ENCODE measurements around the gene ARID3B. TPM values are rescaled to one million over a fixed set of nuclear protein-coding genes. Genes with fewer than 3 reads are reported as not detected.

ARID3B gene
- total RNA-seq, 1 experiment from 2014 or later = 19.0 TPM

- no peak for TF ChIP-seq EZH2 (IDR thresholded peaks at IDR 0.05; ENCODE audit: low read length, unreplicated experiment)
- TF ChIP-seq EZH2phosphoT487 (IDR thresholded peaks at IDR 0.05; ENCODE audit: borderline replicate concordance, low read length) = no peak
- TF ChIP-seq CTCF (conservative IDR thresholded peaks at IDR 0.05; ENCODE audit: low read depth, low read length) = no peak
- Histone ChIP-seq H3K27ac (ENCODE audit: low read length) (peak overlapping the region; percentile 92), H3K4me1 (ENCODE audit: insufficient read depth, low read length) (peaks cover 41% of the 10 kb centered on the region), H3K4me3 (ENCODE audit: low read length) (no peak overlapping the region), H3K9ac (ENCODE audit: low read length) (peak overlapping the region; percentile 58), H3K36me3 (ENCODE audit: low read depth, low read length) (no peaks in the 10 kb centered on the region), H3K9me3 (ENCODE audit: low read length) (no peaks in the 10 kb centered on the region), H2AFZ (ENCODE audit: low read length) (no peak overlapping the region), H3F3A (ENCODE audit: low read length, unreplicated experiment) (peaks cover 5% of the 10 kb centered on the region), H3K9me2 (replicated peaks; ENCODE audit: low read length) (no peaks in the 10 kb centered on the region), H3K4me2 (ENCODE audit: low read length) (peak overlapping the region; percentile 38), H4K20me1 (ENCODE audit: low read length) (no peaks in the 10 kb centered on the region), H3K79me2 (ENCODE audit: low read length) (no peaks in the 10 kb centered on the region), H3K27me3 (ENCODE audit: low read length) (no peaks in the 10 kb centered on the region)
- ChIA-PET CTCF (no interaction called here), POLR2A (ENCODE audit: unreplicated experiment) (no interaction called here)
- peak; percentile 87 for DNase-seq
- peak; percentile 60 for ATAC-seq
- intact Hi-C loops (cut with micrococcal nuclease) = loop anchor here (1.0 kb wide), 1 partner anchor 20 kb away; no protein-coding TSS in a partner anchor
- no TSS peak for BruUV-seq (replicated peaks)
These were observed 17.0 kb upstream of the ARID3B start for GRCh38 chr15:74523982-74524381.

GRCh38 chr15:74525309-74525708, 15.7 kb upstream of the ARID3B start:
- H3K27me3 ChIP-seq (ENCODE audit: low read length) = no peaks in the 10 kb centered on the region
- no peak overlapping the region for H2AFZ ChIP-seq (ENCODE audit: low read length)
- no peaks in the 10 kb centered on the region for H3K36me3 ChIP-seq (ENCODE audit: low read depth, low read length)
- H3F3A ChIP-seq (ENCODE audit: low read length, unreplicated experiment) = peaks cover 8% of the 10 kb centered on the region
- POLR2A ChIA-PET (ENCODE audit: unreplicated experiment) = no interaction called here
- intact Hi-C loops (cut with micrococcal nuclease) = no loop called here
- peak overlapping the region; percentile 62 for H3K9ac ChIP-seq (ENCODE audit: low read length)
- H3K4me3 ChIP-seq (ENCODE audit: low read length) = no peak overlapping the region
- CTCF ChIA-PET = no interaction called here
- no peaks in the 10 kb centered on the region for H3K9me2 ChIP-seq (replicated peaks; ENCODE audit: low read length)
- peak overlapping the region; percentile 96 for H3K27ac ChIP-seq (ENCODE audit: low read length)
- H3K9me3 ChIP-seq (ENCODE audit: low read length) = no peaks in the 10 kb centered on the region
- peak; percentile 16 for DNase-seq
- BruUV-seq (replicated peaks) = no TSS peak
- TF ChIP-seq EZH2phosphoT487 (IDR thresholded peaks at IDR 0.05; ENCODE audit: borderline replicate concordance, low read length) (no peak), CTCF (conservative IDR thresholded peaks at IDR 0.05; ENCODE audit: low read depth, low read length) (no peak), EZH2 (IDR thresholded peaks at IDR 0.05; ENCODE audit: low read length, unreplicated experiment) (no peak)
- no peaks in the 10 kb centered on the region for H4K20me1 ChIP-seq (ENCODE audit: low read length)
- peaks cover 48% of the 10 kb centered on the region for H3K4me1 ChIP-seq (ENCODE audit: insufficient read depth, low read length)
- no peak for ATAC-seq
- no peaks in the 10 kb centered on the region for H3K79me2 ChIP-seq (ENCODE audit: low read length)
- H3K4me2 ChIP-seq (ENCODE audit: low read length) = peak overlapping the region; percentile 42

GRCh38 chr15:74525945-74526344, 15.1 kb upstream of the ARID3B start:
- Histone ChIP-seq H3K9me2 (replicated peaks; ENCODE audit: low read length) (no peaks in the 10 kb centered on the region), H3K27ac (ENCODE audit: low read length) (peak overlapping the region; percentile 96), H3K4me3 (ENCODE audit: low read length) (no peak overlapping the region), H3K79me2 (ENCODE audit: low read length) (no peaks in the 10 kb centered on the region), H3K27me3 (ENCODE audit: low read length) (no peaks in the 10 kb centered on the region), H4K20me1 (ENCODE audit: low read length) (no peaks in the 10 kb centered on the region), H2AFZ (ENCODE audit: low read length) (no peak overlapping the region), H3K4me1 (ENCODE audit: insufficient read depth, low read length) (peaks cover 54% of the 10 kb centered on the region), H3K4me2 (ENCODE audit: low read length) (peak overlapping the region; percentile 42), H3K9ac (ENCODE audit: low read length) (peak overlapping the region; percentile 62), H3K36me3 (ENCODE audit: low read depth, low read length) (no peaks in the 10 kb centered on the region), H3K9me3 (ENCODE audit: low read length) (no peaks in the 10 kb centered on the region), H3F3A (ENCODE audit: low read length, unreplicated experiment) (peaks cover 14% of the 10 kb centered on the region)
- ATAC-seq = peak; percentile 73
- intact Hi-C loops (cut with micrococcal nuclease) = loop anchor here (2.0 kb wide), 1 partner anchor 17 kb away; no protein-coding TSS in a partner anchor
- peak; percentile 96 for DNase-seq
- no TSS peak for BruUV-seq (replicated peaks)
- ChIA-PET CTCF (interaction anchor here (0.6 kb wide), 1 partner anchor 119 kb away, joined by 3 read pairs; no protein-coding TSS in a partner anchor), POLR2A (ENCODE audit: unreplicated experiment) (no interaction called here)
- no peak for TF ChIP-seq EZH2 (IDR thresholded peaks at IDR 0.05; ENCODE audit: low read length, unreplicated experiment)
- no peak for TF ChIP-seq EZH2phosphoT487 (IDR thresholded peaks at IDR 0.05; ENCODE audit: borderline replicate concordance, low read length)
- no peak for TF ChIP-seq CTCF (conservative IDR thresholded peaks at IDR 0.05; ENCODE audit: low read depth, low read length)
